Motor neuron (in vitro differentiated cells): ENCODE data around the gene COL1A2. TPM values are rescaled to one million over a fixed set of nuclear protein-coding genes. Genes with fewer than 3 reads are reported as not detected.

ENCODE experiments used
- ATAC-seq, 8 experiments: fragments of 200-7000 bp; cut with Tn5 transposase; replicated peaks in 6 of 8; 2 replicates each; pipeline ENCODE4 v1.8.0; 2021; ENCODE audit warnings: mild to moderate bottlenecking in 8 of 8, moderate library complexity in 8 of 8
- H3K27ac ChIP-seq, 2 donors: fragments of 250-450 bp; sonication (Bioruptor Pico); 2 replicates each; pipeline ENCODE4 v1.9.0; 2021; ENCODE audit warnings: antibody characterized with exemption in 2 of 2, mild to moderate bottlenecking in 2 of 2, moderate library complexity in 1 of 2
- H3K4me1 ChIP-seq, 2 donors: fragments of 250-450 bp; sonication (Bioruptor Pico); replicated peaks in 1 of 2; 2 replicates each; pipeline ENCODE4 v1.6.1; 2021; ENCODE audit warnings: antibody characterized with exemption in 2 of 2, mild to moderate bottlenecking in 2 of 2, moderate library complexity in 1 of 2
- H3K4me3 ChIP-seq, 5 donors: fragments of 250-450 bp; sonication (Bioruptor Pico); 2 replicates each; pipeline ENCODE4 v1.9.0; 2021; ENCODE audit warnings: antibody characterized with exemption in 5 of 5, mild to moderate bottlenecking in 5 of 5, moderate library complexity in 4 of 5
- WGBS, 10 experiments: fragments of 450-650 bp; shearing (Covaris generic); methylation state at CpG; one replicate each; pipeline ENCODE4 v1.0.0; 2022; 5-methylcytosine and 5-hydroxymethylcytosine counted together
- in situ Hi-C, 9 experiments: fragments of 400-800 bp; cut with MboI; loops; one replicate each; pipeline ENCODE4 v1.15.0; 2021; ENCODE audit warnings: low sequenced_read_pairs in 9 of 9, low pct_unique_long_range_greater_than_20kb in 2 of 9; ENCODE audit not compliant: unreplicated experiment in 9 of 9
- total RNA-seq, 8 experiments: library from RNA; unstranded; fragments of 300-600 nt; gene quantifications; 2 replicates each; pipeline versions ENCODE4 v1.2.3 to v1.2.4, GENCODE V29; 2022

The COL1A2 gene
- total RNA-seq, 8 experiments from 2014 or later, result 0.16 to 1,790 (median 1.4) TPM

GRCh38 chr7:94418851-94419250, 24.2 kb downstream of the COL1A2 start:
- in situ Hi-C loops, result no loop called here
- ATAC-seq, result no peak

GRCh38 chr7:94420328-94420727, 25.6 kb downstream of the COL1A2 start:
- in situ Hi-C loops, result no loop called here
- no peak for ATAC-seq
- H3K4me3 ChIP-seq, result no peak overlapping the region
- WGBS, 10 experiments, result 20 to 100% (median 61%) methylated on average over 1 to 6 of the region's 6 CpGs; no CpG with 5 or more reads in 2 of the 10 experiments
- peaks cover 9 to 26% of the 10 kb centered on the region in 2 donors for H3K4me1 ChIP-seq
- no peak overlapping the region for H3K27ac ChIP-seq

More at GRCh38 chr7:94418851-94419250, 24.2 kb downstream of the COL1A2 start:
- Histone ChIP-seq H3K4me1 (peaks cover 14 to 28% of the 10 kb centered on the region in 2 donors), H3K4me3 (no peak overlapping the region), H3K27ac (no peak overlapping the region)
- WGBS, 10 experiments, result 33 to 100% (median 86%) methylated on average over 1 to 4 of the region's 5 CpGs; no CpG with 5 or more reads in 2 of the 10 experiments

GRCh38 chr7:94421681-94422080, 27.0 kb downstream of the COL1A2 start:
- in situ Hi-C loops, result no loop called here
- Histone ChIP-seq H3K27ac (no peak overlapping the region), H3K4me3 (no peak overlapping the region), H3K4me1 (peaks cover 9 to 26% of the 10 kb centered on the region in 2 donors)
- 6 to 96% (median 77%) methylated on average over 2 to 3 of the region's 3 CpGs; no CpG with 5 or more reads in 1 of the 10 experiments for WGBS, 10 experiments
- no peak for ATAC-seq

- no peak for ATAC-seq
- Histone ChIP-seq H3K4me1 (peaks cover 8 to 24% of the 10 kb centered on the region in 2 donors), H3K4me3 (no peak overlapping the region), H3K27ac (no peak overlapping the region)
- in situ Hi-C loops, result no loop called here
- WGBS, 10 experiments, result 0 to 75% (median 50%) methylated on average over 1 of the region's 1 CpG; no CpG with 5 or more reads in 1 of the 10 experiments
Observed at GRCh38 chr7:94422136-94422535, 27.4 kb downstream of the COL1A2 start.

GRCh38 chr7:94422827-94423460, 28.2 kb downstream of the COL1A2 start:
- no peak for ATAC-seq
- Histone ChIP-seq H3K27ac (no peak overlapping the region), H3K4me1 (peaks cover under 1 to 16% of the 10 kb centered on the region in 2 donors), H3K4me3 (no peak overlapping the region)
- WGBS, 10 experiments, result 17 to 100% (median 83%) methylated on average over 1 to 5 of the region's 5 CpGs
- in situ Hi-C loops, result no loop called here

- Histone ChIP-seq H3K27ac (no peak overlapping the region), H3K4me1 (peaks cover 0 to 6% of the 10 kb centered on the region in 2 donors), H3K4me3 (no peak overlapping the region)
- ATAC-seq, result peak in 3 of 8 experiments; percentile 81 to 90 (median 85)
- in situ Hi-C loops, result no loop called here
- WGBS, 10 experiments, result 40 to 95% (median 84%) methylated on average over 2 to 5 of the region's 5 CpGs
Observed at GRCh38 chr7:94423863-94424735, 29.4 kb downstream of the COL1A2 start.

GRCh38 chr7:94425546-94425945, 30.9 kb downstream of the COL1A2 start:
- in situ Hi-C loops, result no loop called here
- ATAC-seq, result no peak
- 71 to 100% (median 97%) methylated on average over 2 to 6 of the region's 10 CpGs; no CpG with 5 or more reads in 4 of the 10 experiments for WGBS, 10 experiments
- Histone ChIP-seq H3K27ac (no peak overlapping the region), H3K4me1 (no peaks in the 10 kb centered on the region), H3K4me3 (no peak overlapping the region)

GRCh38 chr7:94426980-94427875, 32.5 kb downstream of the COL1A2 start:
- no peak overlapping the region for H3K27ac ChIP-seq
- WGBS, 10 experiments, result 31 to 100% (median 90%) methylated on average over 1 to 12 of the region's 12 CpGs; no CpG with 5 or more reads in 2 of the 10 experiments
- ATAC-seq, result no peak
- H3K4me3 ChIP-seq, result no peak overlapping the region
- no peaks in the 10 kb centered on the region for H3K4me1 ChIP-seq
- in situ Hi-C loops, result no loop called here

GRCh38 chr7:94429153-94429552, 34.5 kb downstream of the COL1A2 start:
- in situ Hi-C loops, result no loop called here
- WGBS, 10 experiments, result 25 to 100% (median 94%) methylated on average over 1 of the region's 1 CpG; no CpG with 5 or more reads in 2 of the 10 experiments
- H3K27ac ChIP-seq, result no peak overlapping the region
- no peaks in the 10 kb centered on the region for H3K4me1 ChIP-seq
- peak in 1 of 8 experiments; percentile 59 for ATAC-seq
- no peak overlapping the region for H3K4me3 ChIP-seq

- in situ Hi-C loops, result no loop called here
- Histone ChIP-seq H3K27ac (no peak overlapping the region), H3K4me3 (no peak overlapping the region), H3K4me1 (no peaks in the 10 kb centered on the region)
- WGBS, 10 experiments, result 25 to 90% (median 83%) methylated on average over 1 of the region's 1 CpG; no CpG with 5 or more reads in 5 of the 10 experiments
- no peak for ATAC-seq
Observed at GRCh38 chr7:94431176-94431575, 36.5 kb downstream of the COL1A2 start.

- WGBS, 10 experiments, result 6 to 100% (median 82%) methylated on average over 1 to 3 of the region's 3 CpGs
- ATAC-seq, result no peak
- Histone ChIP-seq H3K4me3 (no peak overlapping the region), H3K4me1 (no peaks in the 10 kb centered on the region), H3K27ac (no peak overlapping the region)
- in situ Hi-C loops, result no loop called here
Observed at GRCh38 chr7:94431619-94432280, 37.1 kb downstream of the COL1A2 start.

- H3K4me1 ChIP-seq, result no peaks in the 10 kb centered on the region
- in situ Hi-C loops, result no loop called here
- WGBS, 10 experiments, result 7 to 100% (median 86%) methylated on average over 1 to 2 of the region's 2 CpGs
- H3K4me3 ChIP-seq, result no peak overlapping the region
- H3K27ac ChIP-seq, result no peak overlapping the region
- ATAC-seq, result no peak
Observed at GRCh38 chr7:94432281-94432670, 37.6 kb downstream of the COL1A2 start.
